ENCODE measurements around the gene SRP54. TPM values are rescaled to one million over a fixed set of nuclear protein-coding genes. Genes with fewer than 3 reads are reported as not detected.

Gene SRP54
- total and polyA plus RNA-seq, 2 of the 13 experiments (the other 11 are each of a cell fraction or from before 2014, with no cell fraction given), result 42.2 to 207 TPM

DNA sequence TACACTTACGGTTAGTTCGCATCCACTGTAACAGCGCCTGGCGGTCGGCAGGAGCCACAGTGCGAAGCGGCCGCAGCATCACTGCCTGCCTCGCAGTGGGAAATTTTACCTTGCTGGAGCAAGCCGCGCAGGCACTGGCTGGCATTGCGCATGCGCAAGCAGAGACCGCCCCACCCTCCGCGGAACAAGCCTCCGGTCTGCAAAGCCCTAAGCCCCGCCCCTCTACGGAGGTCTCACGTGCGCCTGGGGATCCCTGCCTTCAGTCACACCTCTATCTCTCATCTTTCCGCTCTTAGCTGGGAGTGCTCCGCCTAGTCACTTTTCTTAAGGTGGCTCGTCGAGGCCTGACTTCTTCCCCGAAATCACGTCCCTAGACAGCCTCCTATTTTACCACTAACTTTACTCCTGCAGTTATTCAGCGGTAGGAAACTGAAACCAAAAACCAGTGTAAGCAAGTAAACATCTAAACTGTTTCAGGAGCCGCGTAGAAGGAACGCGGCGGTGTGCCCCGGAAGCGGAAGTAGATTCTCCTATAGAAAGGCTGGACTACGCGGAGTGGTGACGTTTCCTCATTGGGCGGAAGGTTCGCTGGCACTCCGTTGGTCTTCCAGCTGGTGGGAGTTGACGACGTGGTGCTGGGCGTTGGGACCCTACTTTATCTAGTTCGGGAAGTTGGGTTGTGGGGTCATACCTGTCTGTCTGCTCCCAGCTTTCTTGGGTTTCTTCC is at the start of gene SRP54 (continued):
- peak; percentile 88 for TF ChIP-seq NKX3-1 (CRISPR knock-in tag; IDR thresholded peaks at IDR 0.05)
- TF ChIP-seq ZNF326 (CRISPR knock-in tag; IDR thresholded peaks at IDR 0.05; ENCODE audit: borderline replicate concordance), result 0 out of 2 replicates have a peak, but pooled peaks have one; percentile 46
- peak; percentile 79 for TF ChIP-seq HDAC2 (CRISPR knock-in tag; IDR thresholded peaks at IDR 0.05)
- no peak for TF ChIP-seq MLLT10 (CRISPR knock-in tag; IDR thresholded peaks at IDR 0.05)
- TF ChIP-seq HMGA1 (CRISPR knock-in tag; conservative IDR thresholded peaks at IDR 0.05), result 0 out of 2 replicates have a peak, but pooled peaks have one; percentile 93
- peak; percentile 100 for TF ChIP-seq KAT8 (CRISPR knock-in tag; IDR thresholded peaks at IDR 0.05)
- TF ChIP-seq, protein P1, sequence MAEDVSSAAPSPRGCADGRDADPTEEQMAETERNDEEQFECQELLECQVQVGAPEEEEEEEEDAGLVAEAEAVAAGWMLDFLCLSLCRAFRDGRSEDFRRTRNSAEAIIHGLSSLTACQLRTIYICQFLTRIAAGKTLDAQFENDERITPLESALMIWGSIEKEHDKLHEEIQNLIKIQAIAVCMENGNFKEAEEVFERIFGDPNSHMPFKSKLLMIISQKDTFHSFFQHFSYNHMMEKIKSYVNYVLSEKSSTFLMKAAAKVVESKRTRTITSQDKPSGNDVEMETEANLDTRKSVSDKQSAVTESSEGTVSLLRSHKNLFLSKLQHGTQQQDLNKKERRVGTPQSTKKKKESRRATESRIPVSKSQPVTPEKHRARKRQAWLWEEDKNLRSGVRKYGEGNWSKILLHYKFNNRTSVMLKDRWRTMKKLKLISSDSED (CRISPR knock-in tag; IDR thresholded peaks at IDR 0.05), result no peak
- TF ChIP-seq, protein P2, sequence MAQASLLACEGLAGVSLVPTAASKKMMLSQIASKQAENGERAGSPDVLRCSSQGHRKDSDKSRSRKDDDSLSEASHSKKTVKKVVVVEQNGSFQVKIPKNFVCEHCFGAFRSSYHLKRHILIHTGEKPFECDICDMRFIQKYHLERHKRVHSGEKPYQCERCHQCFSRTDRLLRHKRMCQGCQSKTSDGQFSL (CRISPR knock-in tag; IDR thresholded peaks at IDR 0.05), result peak; percentile 75; the same call in 1 of the 2 replicates
- TF ChIP-seq HOXD1 (CRISPR knock-in tag; IDR thresholded peaks at IDR 0.05), result peak; percentile 98
- TF ChIP-seq ZNF747 (CRISPR knock-in tag; IDR thresholded peaks at IDR 0.05; ENCODE audit: borderline replicate concordance), result peak; percentile 99
- no peak for TF ChIP-seq ZNF562 (CRISPR knock-in tag; IDR thresholded peaks at IDR 0.05; ENCODE audit: borderline replicate concordance)
- TF ChIP-seq, protein P3, sequence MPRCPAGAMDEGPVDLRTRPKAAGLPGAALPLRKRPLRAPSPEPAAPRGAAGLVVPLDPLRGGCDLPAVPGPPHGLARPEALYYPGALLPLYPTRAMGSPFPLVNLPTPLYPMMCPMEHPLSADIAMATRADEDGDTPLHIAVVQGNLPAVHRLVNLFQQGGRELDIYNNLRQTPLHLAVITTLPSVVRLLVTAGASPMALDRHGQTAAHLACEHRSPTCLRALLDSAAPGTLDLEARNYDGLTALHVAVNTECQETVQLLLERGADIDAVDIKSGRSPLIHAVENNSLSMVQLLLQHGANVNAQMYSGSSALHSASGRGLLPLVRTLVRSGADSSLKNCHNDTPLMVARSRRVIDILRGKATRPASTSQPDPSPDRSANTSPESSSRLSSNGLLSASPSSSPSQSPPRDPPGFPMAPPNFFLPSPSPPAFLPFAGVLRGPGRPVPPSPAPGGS (CRISPR knock-in tag; IDR thresholded peaks at IDR 0.05), result peak; percentile 80
- TF ChIP-seq ZNF780A (CRISPR knock-in tag; IDR thresholded peaks at IDR 0.05), result no peak
- TF ChIP-seq ZBTB1 (CRISPR knock-in tag; IDR thresholded peaks at IDR 0.05; ENCODE audit: borderline replicate concordance), result peak; percentile 5; the same call in 1 of the 2 replicates
- peak; percentile 90 for TF ChIP-seq ZNF317 (CRISPR knock-in tag; IDR thresholded peaks at IDR 0.05)
- no peak for TF ChIP-seq NONO (IDR thresholded peaks at IDR 0.05)
- TF ChIP-seq NONO (CRISPR knock-in tag; conservative IDR thresholded peaks at IDR 0.05), result no peak
- TF ChIP-seq, protein P4, sequence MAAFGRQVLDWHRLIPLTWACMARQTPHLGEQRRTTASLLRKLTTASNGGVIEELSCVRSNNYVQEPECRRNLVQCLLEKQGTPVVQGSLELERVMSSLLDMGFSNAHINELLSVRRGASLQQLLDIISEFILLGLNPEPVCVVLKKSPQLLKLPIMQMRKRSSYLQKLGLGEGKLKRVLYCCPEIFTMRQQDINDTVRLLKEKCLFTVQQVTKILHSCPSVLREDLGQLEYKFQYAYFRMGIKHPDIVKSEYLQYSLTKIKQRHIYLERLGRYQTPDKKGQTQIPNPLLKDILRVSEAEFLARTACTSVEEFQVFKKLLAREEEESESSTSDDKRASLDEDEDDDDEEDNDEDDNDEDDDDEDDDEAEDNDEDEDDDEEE (CRISPR knock-in tag; IDR thresholded peaks at IDR 0.05), result peak; percentile 99
- TF ChIP-seq TBP (CRISPR knock-in tag; IDR thresholded peaks at IDR 0.05), result peak; percentile 83; the same call in 1 of the 2 replicates
- TF ChIP-seq CREM (IDR thresholded peaks at IDR 0.05), result peak; percentile 99
- no peak for TF ChIP-seq CREM (CRISPR knock-in tag; IDR thresholded peaks at IDR 0.05)
- peak; percentile 97; the same call in 1 of the 2 replicates for TF ChIP-seq KDM5B (CRISPR knock-in tag; IDR thresholded peaks at IDR 0.05; ENCODE audit: borderline replicate concordance)
- TF ChIP-seq, protein P5, sequence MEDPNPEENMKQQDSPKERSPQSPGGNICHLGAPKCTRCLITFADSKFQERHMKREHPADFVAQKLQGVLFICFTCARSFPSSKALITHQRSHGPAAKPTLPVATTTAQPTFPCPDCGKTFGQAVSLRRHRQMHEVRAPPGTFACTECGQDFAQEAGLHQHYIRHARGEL (CRISPR knock-in tag; IDR thresholded peaks at IDR 0.05), result peak; percentile 95
- TF ChIP-seq ZFP41 (CRISPR knock-in tag; IDR thresholded peaks at IDR 0.05; ENCODE audit: borderline replicate concordance), result peak; percentile 98
- peak; percentile 100; the same call in 1 of the 2 replicates for TF ChIP-seq FOXC1 (CRISPR knock-in tag; IDR thresholded peaks at IDR 0.05; ENCODE audit: borderline replicate concordance)
- TF ChIP-seq U2AF2 (IDR thresholded peaks at IDR 0.05; ENCODE audit: low read depth, low read length), result no peak
- TF ChIP-seq ISL2 (CRISPR knock-in tag; IDR thresholded peaks at IDR 0.05), result peak; percentile 90
- no peak for TF ChIP-seq PLRG1 (conservative IDR thresholded peaks at IDR 0.05)
- no peak for TF ChIP-seq PHF21A (CRISPR knock-in tag; IDR thresholded peaks at IDR 0.05)
